Suprapubic skin (tissue), 4 donors: Measurements from ENCODE around the gene FDCSP. TPM values are rescaled to one million over a fixed set of nuclear protein-coding genes. Genes with fewer than 3 reads are reported as not detected.
A peak's percentile ranks its signal among the peaks of the same experiment; 100 is the strongest.
"Not testable (repeated sequence)": the region's sequence is repeated elsewhere in the genome, so short reads cannot be mapped to it uniquely, and the experiment has no call there.

Source experiments
- DNase-seq, 2 donors: peaks; one replicate each; pipeline ENCODE4 v3.0.0-alpha.2; 2019; ENCODE audit warnings: low spot score in 2 of 2
- H3K27ac ChIP-seq: fragments of 200-600 bp; sonication (generic); one replicate; pipeline ENCODE4 v1.5.1; 2019
- H3K27me3 ChIP-seq: fragments of 200-600 bp; sonication (generic); one replicate; pipeline ENCODE4 v1.5.1; 2019
- H3K36me3 ChIP-seq: fragments of 200-600 bp; sonication (generic); one replicate; pipeline ENCODE4 v1.5.1; 2019
- H3K4me1 ChIP-seq: fragments of 200-600 bp; sonication (generic); one replicate; pipeline ENCODE4 v1.5.1; 2019
- H3K4me3 ChIP-seq: fragments of 200-600 bp; sonication (generic); one replicate; pipeline ENCODE4 v1.5.1; 2019; ENCODE audit warnings: mild to moderate bottlenecking
- H3K9me3 ChIP-seq: fragments of 200-600 bp; sonication (generic); one replicate; pipeline ENCODE4 v1.5.1; 2019
- CTCF ChIP-seq, 2 donors: fragments of 200-600 bp in 1 of 2; fragments of 450-650 bp in 1 of 2; sonication (generic) in 1 of 2; IDR thresholded peaks; one replicate each; pipeline ENCODE4 v1.5.1; 2016 to 2019; ENCODE audit warnings: antibody characterized with exemption in 2 of 2, mild to moderate bottlenecking in 1 of 2, moderate library complexity in 1 of 2
- EP300 ChIP-seq: sonication (generic); formaldehyde crosslinking; IDR thresholded peaks from one replicate; pipeline ENCODE4 v1.6.1; 2017; ENCODE audit warnings: antibody characterized with exemption
- POLR2A ChIP-seq, 2 donors: fragments of 450-650 bp; IDR thresholded peaks; one replicate each; pipeline ENCODE4 v1.6.1; 2017; ENCODE audit warnings: antibody characterized with exemption in 2 of 2, mild to moderate bottlenecking in 2 of 2, moderate library complexity in 2 of 2
- POLR2AphosphoS5 ChIP-seq, 3 donors: sonication (generic); formaldehyde crosslinking; IDR thresholded peaks; one replicate each; pipeline ENCODE4 v1.6.1; 2017; ENCODE audit warnings: antibody characterized with exemption in 3 of 3
- WGBS: methylation state at CpG from one replicate; pipeline ENCODE4 v1.1.5; 2018; 5-methylcytosine and 5-hydroxymethylcytosine counted together
- total RNA-seq, 4 donors: library from RNA; depleted of rRNA; stranded (reverse); fragments of >200 nt; gene quantifications; one replicate each; pipeline ENCODE4 v1.1.0, GENCODE V29; 2016

FDCSP gene
- total RNA-seq, 4 donors from 2014 or later: not detected

GRCh38 chr4:70203601-70204000 lies 22.3 kb upstream of the FDCSP start:
- H3K27ac ChIP-seq: no peak overlapping the region
- H3K27me3 ChIP-seq: no peaks in the 10 kb centered on the region
- DNase-seq: no peak
- H3K9me3 ChIP-seq: no peaks in the 10 kb centered on the region
- H3K4me3 ChIP-seq: no peak overlapping the region
- WGBS: 64% methylated on average over 1 of the region's 1 CpG
- no peaks in the 10 kb centered on the region for H3K36me3 ChIP-seq
- no peaks in the 10 kb centered on the region for H3K4me1 ChIP-seq
- TF ChIP-seq POLR2A (IDR thresholded peaks at IDR 0.05) (no peak), EP300 (no peak), CTCF (IDR thresholded peaks at IDR 0.05) (no peak), POLR2AphosphoS5 (IDR thresholded peaks at IDR 0.05) (no peak)

DNA sequence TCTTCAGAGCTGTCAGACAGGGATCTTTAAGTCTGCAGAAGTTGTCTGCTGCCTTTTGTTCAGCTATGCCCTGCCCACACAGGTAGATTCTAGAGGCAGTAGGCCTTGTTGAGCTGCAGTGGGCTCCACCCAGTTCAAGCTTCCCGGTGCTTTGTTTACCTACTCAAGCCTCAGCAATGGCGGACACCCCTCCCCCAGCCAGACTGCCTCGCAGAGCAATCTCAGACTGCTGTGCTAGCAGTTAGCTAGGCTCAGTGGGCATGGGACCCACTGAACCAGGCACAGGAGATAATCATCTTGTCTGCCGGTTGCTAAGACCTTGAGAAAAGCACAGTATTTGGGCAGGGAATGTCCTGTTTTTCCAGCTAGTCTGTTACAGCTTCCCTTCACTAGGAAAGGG lies 13.2 kb upstream of the FDCSP start:
- not testable (repeated sequence) for H3K27ac ChIP-seq, H3K9me3 ChIP-seq, H3K4me3 ChIP-seq, H3K4me1 ChIP-seq, H3K27me3 ChIP-seq, H3K36me3 ChIP-seq
- DNase-seq: peak in 1 of 2 donors; percentile 50
- 100% methylated on average over 1 of the region's 4 CpGs for WGBS

DNA sequence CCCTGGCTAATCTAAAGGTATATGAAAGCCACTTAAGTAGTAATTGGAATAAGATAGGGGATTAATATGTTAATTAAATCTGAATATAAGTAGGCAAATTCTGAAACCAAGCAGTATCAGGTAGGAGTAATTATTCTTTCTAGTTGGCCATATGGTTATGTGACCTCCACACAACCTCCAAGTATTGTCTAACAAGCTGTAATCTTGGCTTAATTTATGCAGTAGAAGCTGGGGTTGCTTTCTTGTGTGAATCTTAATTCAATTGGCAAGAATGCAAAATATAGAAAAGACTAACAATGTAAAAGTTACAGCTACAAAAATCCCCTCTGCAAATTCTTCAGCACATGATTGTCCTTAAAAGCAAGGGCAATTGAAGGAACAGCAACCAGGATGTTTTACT lies 9.8 kb upstream of the FDCSP start:
- not testable (repeated sequence) for H3K27me3 ChIP-seq, H3K4me3 ChIP-seq, H3K27ac ChIP-seq, H3K9me3 ChIP-seq, DNase-seq, H3K4me1 ChIP-seq, H3K36me3 ChIP-seq

DNA sequence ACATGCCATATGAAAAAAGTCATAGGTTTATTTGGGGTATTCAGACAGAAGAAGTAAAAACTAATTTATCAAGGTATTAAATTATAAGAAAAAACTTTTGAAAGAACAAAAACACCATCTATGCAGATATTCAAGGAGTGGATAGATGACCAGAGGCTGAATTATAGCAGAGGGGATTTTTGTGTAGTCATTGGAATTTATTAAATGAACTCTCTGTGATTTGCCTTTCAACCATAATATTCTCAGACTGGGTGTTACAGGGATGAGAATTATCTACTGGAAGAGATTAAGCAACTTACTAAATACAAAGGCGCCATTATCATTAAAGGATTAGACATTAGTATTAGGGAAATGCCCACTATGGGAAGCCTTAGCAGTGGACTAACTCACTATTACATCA lies 9.4 kb upstream of the FDCSP start:
- H3K9me3 ChIP-seq, H3K27ac ChIP-seq, H3K36me3 ChIP-seq, DNase-seq, H3K4me3 ChIP-seq, H3K27me3 ChIP-seq, H3K4me1 ChIP-seq: not testable (repeated sequence)
- 89% methylated on average over 1 of the region's 1 CpG for WGBS

DNA sequence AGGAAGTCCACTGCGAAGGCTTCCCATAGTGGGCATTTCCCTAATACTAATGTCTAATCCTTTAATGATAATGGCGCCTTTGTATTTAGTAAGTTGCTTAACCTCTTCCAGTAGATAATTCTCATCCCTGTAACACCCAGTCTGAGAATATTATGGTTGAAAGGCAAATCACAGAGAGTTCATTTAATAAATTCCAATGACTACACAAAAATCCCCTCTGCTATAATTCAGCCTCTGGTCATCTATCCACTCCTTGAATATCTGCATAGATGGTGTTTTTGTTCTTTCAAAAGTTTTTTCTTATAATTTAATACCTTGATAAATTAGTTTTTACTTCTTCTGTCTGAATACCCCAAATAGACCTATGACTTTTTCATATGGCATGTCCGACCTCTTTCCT lies 4.5 kb upstream of the FDCSP start:
- H3K9me3 ChIP-seq, H3K4me3 ChIP-seq, DNase-seq, H3K27ac ChIP-seq, H3K36me3 ChIP-seq, H3K4me1 ChIP-seq, H3K27me3 ChIP-seq: not testable (repeated sequence)
- 86% methylated on average over 3 of the region's 3 CpGs for WGBS

GRCh38 chr4:70221818-70222217 lies 4.1 kb upstream of the FDCSP start:
- H3K9me3 ChIP-seq, H3K4me3 ChIP-seq, H3K27ac ChIP-seq, H3K36me3 ChIP-seq, H3K4me1 ChIP-seq, DNase-seq, H3K27me3 ChIP-seq: not testable (repeated sequence)

DNA sequence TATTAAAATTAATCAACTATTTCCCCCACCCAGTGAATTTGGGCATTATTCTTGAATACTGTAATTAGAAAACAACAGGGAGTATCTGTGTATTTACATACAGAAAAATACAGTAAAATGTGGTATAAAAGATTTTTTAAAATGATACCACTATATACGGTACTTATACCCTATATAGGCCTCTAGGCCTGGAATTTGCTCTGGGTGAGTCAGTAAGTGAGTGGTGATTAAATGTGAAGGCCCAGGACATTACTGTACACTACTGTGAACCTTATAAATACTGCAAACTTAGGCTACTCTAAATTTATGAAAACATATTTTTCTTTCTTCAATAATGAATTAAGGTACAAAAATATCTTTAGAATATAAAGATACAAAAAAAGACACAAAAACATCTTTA lies 10.2 kb downstream of the FDCSP start:
- WGBS: 85% methylated on average over 1 of the region's 1 CpG
- H3K9me3 ChIP-seq: no peaks in the 10 kb centered on the region
- no peaks in the 10 kb centered on the region for H3K27me3 ChIP-seq
- TF ChIP-seq CTCF (IDR thresholded peaks at IDR 0.05) (no peak), POLR2AphosphoS5 (IDR thresholded peaks at IDR 0.05) (no peak), POLR2A (IDR thresholded peaks at IDR 0.05) (no peak), EP300 (no peak)
- DNase-seq: no peak
- no peak overlapping the region for H3K4me3 ChIP-seq
- no peaks in the 10 kb centered on the region for H3K36me3 ChIP-seq
- H3K27ac ChIP-seq: no peak overlapping the region
- H3K4me1 ChIP-seq: no peaks in the 10 kb centered on the region

DNA sequence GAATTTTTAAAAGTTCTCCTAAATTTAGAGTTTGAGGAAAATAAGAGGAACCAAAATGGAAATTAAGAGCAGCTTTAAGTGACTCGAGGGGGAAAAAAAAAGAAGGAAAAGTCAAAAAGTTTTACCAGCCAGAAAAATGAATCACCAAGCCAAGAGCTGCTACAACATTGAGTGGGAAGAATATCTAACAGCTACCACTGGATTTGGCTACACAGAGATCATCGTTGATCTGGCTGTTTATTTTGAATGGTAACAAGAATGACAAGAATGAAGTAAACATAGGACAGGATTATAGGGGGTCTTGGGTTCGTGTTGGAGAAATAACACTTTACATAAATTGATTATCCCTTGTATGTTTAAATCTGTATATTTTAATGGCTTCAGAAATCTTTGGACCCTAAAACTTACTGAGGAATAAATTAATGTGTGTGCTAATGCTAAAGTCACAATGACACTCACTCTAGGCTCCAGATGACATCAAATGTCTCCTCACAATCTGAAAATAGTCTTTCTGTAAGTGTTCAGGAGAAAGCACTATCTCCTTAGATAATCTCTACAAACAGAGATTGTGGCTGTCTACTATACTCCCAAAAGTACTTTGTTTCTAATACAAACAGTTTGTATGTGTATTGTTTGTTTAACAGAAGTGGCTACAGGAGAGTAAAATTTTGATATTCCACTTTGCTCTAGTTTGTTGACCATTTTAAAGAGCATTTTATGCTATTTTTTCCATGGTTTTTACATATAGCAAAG lies 13.4 kb downstream of the FDCSP start:
- H3K4me3 ChIP-seq: no peak overlapping the region
- H3K27ac ChIP-seq: no peak overlapping the region
- 34% methylated on average over 3 of the region's 3 CpGs for WGBS
- TF ChIP-seq POLR2AphosphoS5 (IDR thresholded peaks at IDR 0.05) (no peak), CTCF (IDR thresholded peaks at IDR 0.05) (no peak), EP300 (no peak)
- no peaks in the 10 kb centered on the region for H3K36me3 ChIP-seq
- H3K4me1 ChIP-seq: no peaks in the 10 kb centered on the region
- no peaks in the 10 kb centered on the region for H3K27me3 ChIP-seq
- H3K9me3 ChIP-seq: no peaks in the 10 kb centered on the region
- DNase-seq: no peak
